Activated CD8-positive, alpha-beta T cell treated with anti-CD3 and anti-CD28 coated beads for 36 hours (primary cell): ENCODE data around the gene STK39. TPM values are rescaled to one million over a fixed set of nuclear protein-coding genes. Genes with fewer than 3 reads are reported as not detected.

Experiments
- ATAC-seq: fragments of 200-7000 bp; cut with Tn5 transposase; one replicate; pipeline ENCODE4 v1.10.0; 2021; ENCODE audit warnings: mild to moderate bottlenecking, moderate library complexity
- CTCF ChIA-PET: fragments of 350-600 bp; sonication (Branson Sonifier 250); formaldehyde crosslinking; loops from one replicate; lab custom pipeline; 2021; ENCODE audit warnings: antibody characterized with exemption; lab: Charles Lee
- POLR2A ChIA-PET: fragments of 350-600 bp; sonication (Branson Sonifier 250); formaldehyde crosslinking; loops from one replicate; lab custom pipeline; 2021; ENCODE audit warnings: antibody characterized with exemption; lab: Charles Lee
- DNase-seq: peaks from one replicate; pipeline ENCODE4 v3.0.0-alpha.2; 2020
- H3K27ac Mint-ChIP-seq: one replicate; pipeline ENCODE4 v1.8.0; 2021; ENCODE audit warnings: mild to moderate bottlenecking, mixed read lengths
- H3K27me3 Mint-ChIP-seq: one replicate; pipeline ENCODE4 v1.8.0; 2021; ENCODE audit warnings: mixed read lengths
- H3K36me3 Mint-ChIP-seq: one replicate; pipeline ENCODE4 v1.8.0; 2021; ENCODE audit warnings: low read depth, mixed read lengths
- H3K4me1 Mint-ChIP-seq: one replicate; pipeline ENCODE4 v1.8.0; 2021; ENCODE audit warnings: low read depth, mixed read lengths
- H3K4me3 Mint-ChIP-seq: one replicate; pipeline ENCODE4 v1.8.0; 2021; ENCODE audit warnings: mild to moderate bottlenecking, moderate library complexity, mixed read lengths
- H3K9me3 Mint-ChIP-seq: one replicate; pipeline ENCODE4 v1.8.0; 2021; ENCODE audit warnings: mixed read lengths
- CTCF ChIP-seq: fragments of 200-600 bp; IDR thresholded peaks from one replicate; pipeline ENCODE4 v1.8.0; 2022; ENCODE audit warnings: antibody characterized with exemption, mild to moderate bottlenecking
- intact Hi-C: fragments of 100-400 bp; cut with micrococcal nuclease; formaldehyde crosslinking; loops from one replicate; pipeline ENCODE4 v1.10.0; 2022
- total RNA-seq, 2 experiments: library from RNA; stranded (reverse); gene quantifications; one replicate each; pipeline ENCODE4 v1.2.3, GENCODE V29; 2021

Gene STK39
- total RNA-seq, 2 experiments from 2014 or later = 32.8 to 33.9 TPM

- Mint-ChIP-seq H3K4me1 (peaks cover 13% of the 10 kb centered on the region), H3K4me3 (no peak overlapping the region), H3K36me3 (peaks cover 13% of the 10 kb centered on the region), H3K27me3 (no peaks in the 10 kb centered on the region), H3K9me3 (no peaks in the 10 kb centered on the region), H3K27ac (no peak overlapping the region)
- no peak for TF ChIP-seq CTCF
- ChIA-PET CTCF (interaction anchor here (1.4 to 1.9 kb wide), 2 partner anchors 9 to 38 kb away, joined by 3 to 7 read pairs; no protein-coding TSS in a partner anchor), POLR2A (interaction anchor here (1.6 kb wide), 1 partner anchor 10 kb away, joined by 4 read pairs; no protein-coding TSS in a partner anchor)
- peak; percentile 12 for DNase-seq
- intact Hi-C loops = no loop called here
- ATAC-seq = peak; percentile 67
These were observed 90.7 kb downstream of the STK39 start for GRCh38 chr2:168156661-168157060.

- Mint-ChIP-seq H3K4me3 (no peak overlapping the region), H3K9me3 (no peaks in the 10 kb centered on the region), H3K27me3 (no peaks in the 10 kb centered on the region), H3K27ac (no peak overlapping the region), H3K4me1 (peaks cover 13% of the 10 kb centered on the region), H3K36me3 (peaks cover 15% of the 10 kb centered on the region)
- DNase-seq (no peak), ATAC-seq (no peak)
- intact Hi-C loops = no loop called here
- CTCF ChIA-PET = interaction anchor here (1.4 to 1.9 kb wide), 2 partner anchors 10 to 37 kb away, joined by 3 to 7 read pairs; no protein-coding TSS in a partner anchor
- TF ChIP-seq CTCF = no peak
- POLR2A ChIA-PET = interaction anchor here (1.6 kb wide), 1 partner anchor 9 kb away, joined by 4 read pairs; no protein-coding TSS in a partner anchor
These were observed 91.7 kb downstream of the STK39 start for GRCh38 chr2:168155680-168156079.

GRCh38 chr2:168155046-168155445 lies 92.3 kb downstream of the STK39 start:
- ChIA-PET POLR2A (no interaction called here), CTCF (no interaction called here)
- DNase-seq (no peak), ATAC-seq (no peak)
- Mint-ChIP-seq H3K27ac (no peak overlapping the region), H3K36me3 (peaks cover 15% of the 10 kb centered on the region), H3K4me3 (no peak overlapping the region), H3K9me3 (no peaks in the 10 kb centered on the region), H3K4me1 (peaks cover 13% of the 10 kb centered on the region), H3K27me3 (no peaks in the 10 kb centered on the region)
- TF ChIP-seq CTCF = no peak
- intact Hi-C loops = no loop called here

GRCh38 chr2:168152902-168153530 lies 94.4 kb downstream of the STK39 start:
- Mint-ChIP-seq H3K36me3 (peaks cover 12% of the 10 kb centered on the region), H3K4me1 (peaks cover 17% of the 10 kb centered on the region), H3K4me3 (no peak overlapping the region), H3K9me3 (no peaks in the 10 kb centered on the region), H3K27me3 (no peaks in the 10 kb centered on the region), H3K27ac (no peak overlapping the region)
- intact Hi-C loops = no loop called here
- no peak for DNase-seq
- no peak for TF ChIP-seq CTCF
- ChIA-PET POLR2A (no interaction called here), CTCF (no interaction called here)
- ATAC-seq = no peak

- no peaks in the 10 kb centered on the region for H3K9me3 Mint-ChIP-seq
- no peak for DNase-seq
- CTCF ChIA-PET = no interaction called here
- no peak overlapping the region for H3K4me3 Mint-ChIP-seq
- peaks cover 5% of the 10 kb centered on the region for H3K4me1 Mint-ChIP-seq
- H3K36me3 Mint-ChIP-seq = peaks cover 7% of the 10 kb centered on the region
- intact Hi-C loops = no loop called here
- POLR2A ChIA-PET = no interaction called here
- no peaks in the 10 kb centered on the region for H3K27me3 Mint-ChIP-seq
- no peak for ATAC-seq
- no peak for TF ChIP-seq CTCF
- H3K27ac Mint-ChIP-seq = no peak overlapping the region
These were observed 97.4 kb downstream of the STK39 start for GRCh38 chr2:168149986-168150385.
